Ascending aorta (tissue), 2 donors: ENCODE measurements around the gene SCYL2. TPM values are rescaled to one million over a fixed set of nuclear protein-coding genes. Genes with fewer than 3 reads are reported as not detected.
"Not testable (repeated sequence)": the region's sequence is repeated elsewhere in the genome, so short reads cannot be mapped to it uniquely, and the experiment has no call there.

ENCODE experiments used
- DNase-seq, 2 donors: peaks; one replicate each; pipeline ENCODE4 v3.0.0-alpha.2; 2019; ENCODE audit warnings: low spot score in 2 of 2
- H3K27ac ChIP-seq, 2 donors: fragments of 200-600 bp; sonication (generic); one replicate each; pipeline ENCODE4 v1.5.1; 2016 to 2017; ENCODE audit warnings: mild to moderate bottlenecking in 1 of 2
- H3K27me3 ChIP-seq: fragments of 200-600 bp; sonication (generic); one replicate; pipeline ENCODE4 v1.5.1; 2017
- H3K36me3 ChIP-seq, 2 donors: fragments of 200-600 bp; sonication (generic); one replicate each; pipeline ENCODE4 v1.5.1; 2016
- H3K4me1 ChIP-seq, 2 donors: fragments of 200-600 bp; sonication (generic); one replicate each; pipeline ENCODE4 v1.5.1; 2016 to 2017; ENCODE audit warnings: mild to moderate bottlenecking in 1 of 2
- H3K4me3 ChIP-seq, 2 donors: fragments of 200-600 bp; sonication (generic); one replicate each; pipeline ENCODE4 v1.5.1; 2016 to 2017; ENCODE audit warnings: mild to moderate bottlenecking in 1 of 2
- H3K9me3 ChIP-seq, 2 donors: fragments of 200-600 bp; sonication (generic); one replicate each; pipeline ENCODE4 v1.5.1; 2016
- intact Hi-C: fragments of 100-400 bp; cut with DNase I; formaldehyde crosslinking; loops from one replicate; pipeline ENCODE4 v1.15.1; 2023
- total RNA-seq: library from RNA; depleted of rRNA; stranded (reverse); fragments of >200 nt; gene quantifications from one replicate; pipeline ENCODE4 v1.1.0, GENCODE V29; 2016
- TF ChIP-seq, protein P1 (sequence below), 3 experiments: fragments of 200-600 bp in 2 of 3; fragments of 450-650 bp in 1 of 3; sonication (generic) in 2 of 3; IDR thresholded peaks; one replicate each; pipeline ENCODE4 v1.5.1; 2016 to 2019; ENCODE audit warnings: antibody characterized with exemption in 3 of 3, mild to moderate bottlenecking in 1 of 3, moderate library complexity in 1 of 3

Gene SCYL2
- total RNA-seq, 1 donor from 2014 or later, result 11.6 TPM

DNA sequence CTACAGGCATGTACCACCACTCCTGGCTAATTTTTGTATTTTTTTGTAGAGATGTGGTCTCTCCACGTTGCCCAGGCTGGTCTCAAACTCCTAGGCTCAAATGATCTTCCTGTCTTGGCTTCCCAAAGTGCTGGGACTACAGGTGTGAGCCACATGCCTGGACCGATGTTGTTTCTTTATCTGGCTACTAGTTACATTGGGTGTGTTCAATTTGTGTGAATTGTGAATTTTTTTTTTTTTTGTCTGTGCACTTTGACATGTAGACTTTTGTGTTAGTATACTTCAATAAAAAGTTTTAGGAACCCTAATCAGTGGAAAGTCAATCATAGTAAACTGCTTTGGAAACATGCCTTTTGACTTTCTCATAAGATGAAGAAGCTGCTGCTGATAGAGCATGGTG, 65.9 kb downstream of the SCYL2 start:
- no peak overlapping the region for H3K4me3 ChIP-seq
- H3K4me1 ChIP-seq, result no peaks in the 10 kb centered on the region
- no peaks in the 10 kb centered on the region for H3K9me3 ChIP-seq
- TF ChIP-seq, protein P1, sequence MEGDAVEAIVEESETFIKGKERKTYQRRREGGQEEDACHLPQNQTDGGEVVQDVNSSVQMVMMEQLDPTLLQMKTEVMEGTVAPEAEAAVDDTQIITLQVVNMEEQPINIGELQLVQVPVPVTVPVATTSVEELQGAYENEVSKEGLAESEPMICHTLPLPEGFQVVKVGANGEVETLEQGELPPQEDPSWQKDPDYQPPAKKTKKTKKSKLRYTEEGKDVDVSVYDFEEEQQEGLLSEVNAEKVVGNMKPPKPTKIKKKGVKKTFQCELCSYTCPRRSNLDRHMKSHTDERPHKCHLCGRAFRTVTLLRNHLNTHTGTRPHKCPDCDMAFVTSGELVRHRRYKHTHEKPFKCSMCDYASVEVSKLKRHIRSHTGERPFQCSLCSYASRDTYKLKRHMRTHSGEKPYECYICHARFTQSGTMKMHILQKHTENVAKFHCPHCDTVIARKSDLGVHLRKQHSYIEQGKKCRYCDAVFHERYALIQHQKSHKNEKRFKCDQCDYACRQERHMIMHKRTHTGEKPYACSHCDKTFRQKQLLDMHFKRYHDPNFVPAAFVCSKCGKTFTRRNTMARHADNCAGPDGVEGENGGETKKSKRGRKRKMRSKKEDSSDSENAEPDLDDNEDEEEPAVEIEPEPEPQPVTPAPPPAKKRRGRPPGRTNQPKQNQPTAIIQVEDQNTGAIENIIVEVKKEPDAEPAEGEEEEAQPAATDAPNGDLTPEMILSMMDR (IDR thresholded peaks at IDR 0.05), result no peak
- H3K27ac ChIP-seq, result no peak overlapping the region
- H3K27me3 ChIP-seq, result no peaks in the 10 kb centered on the region
- peaks cover 15 to 62% of the 10 kb centered on the region in 2 donors for H3K36me3 ChIP-seq
- intact Hi-C loops, result no loop called here
- no peak for DNase-seq

DNA sequence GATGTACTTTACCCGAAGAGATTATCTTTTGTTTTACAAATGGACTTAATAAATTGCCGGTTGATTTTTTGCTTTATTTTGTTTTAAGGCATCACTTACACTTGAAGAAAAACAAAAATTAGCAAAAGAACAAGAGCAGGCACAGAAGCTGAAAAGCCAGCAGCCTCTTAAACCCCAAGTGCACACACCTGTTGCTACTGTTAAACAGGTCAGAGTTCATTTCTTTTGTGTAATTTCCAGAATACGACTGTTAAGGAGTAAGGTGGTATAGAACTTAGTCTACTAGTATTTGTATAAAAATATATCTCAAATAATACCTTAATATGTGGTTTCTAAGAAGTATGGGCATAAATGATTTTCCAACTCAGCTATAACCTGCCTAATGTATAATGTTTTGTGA, 70.3 kb downstream of the SCYL2 start:
- peaks cover 13 to 44% of the 10 kb centered on the region in 2 donors for H3K36me3 ChIP-seq
- H3K4me1 ChIP-seq, result no peaks in the 10 kb centered on the region
- no peaks in the 10 kb centered on the region for H3K9me3 ChIP-seq
- H3K4me3 ChIP-seq, result no peak overlapping the region
- no peaks in the 10 kb centered on the region for H3K27me3 ChIP-seq
- TF ChIP-seq, protein P1 (IDR thresholded peaks at IDR 0.05), result no peak
- no peak for DNase-seq
- H3K27ac ChIP-seq, result no peak overlapping the region
- intact Hi-C loops, result no loop called here

DNA sequence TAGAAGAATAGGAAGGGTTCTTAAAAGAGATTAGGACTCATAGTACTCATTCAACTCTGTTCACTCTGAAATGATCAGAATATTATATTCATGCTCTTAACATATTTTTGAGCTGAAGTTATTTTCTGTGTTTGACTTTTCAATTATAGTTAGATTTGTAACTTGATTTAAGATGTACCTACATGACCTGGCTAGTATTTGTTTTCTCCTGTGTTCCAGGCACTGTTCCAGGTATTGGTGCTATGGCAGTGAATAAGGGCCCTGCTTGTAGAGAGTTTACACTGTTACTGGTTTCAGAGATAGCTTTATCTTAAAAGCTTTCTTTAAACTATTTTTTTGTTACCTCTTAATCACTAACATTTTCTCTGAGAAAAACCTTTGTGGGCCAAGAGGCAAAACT, 70.8 kb downstream of the SCYL2 start:
- H3K9me3 ChIP-seq, result no peaks in the 10 kb centered on the region
- intact Hi-C loops, result no loop called here
- no peaks in the 10 kb centered on the region for H3K27me3 ChIP-seq
- no peak overlapping the region for H3K4me3 ChIP-seq
- TF ChIP-seq, protein P1 (IDR thresholded peaks at IDR 0.05), result no peak
- H3K27ac ChIP-seq, result no peak overlapping the region
- no peaks in the 10 kb centered on the region for H3K4me1 ChIP-seq
- DNase-seq, result no peak
- H3K36me3 ChIP-seq, result peaks cover 14 to 44% of the 10 kb centered on the region in 2 donors

DNA sequence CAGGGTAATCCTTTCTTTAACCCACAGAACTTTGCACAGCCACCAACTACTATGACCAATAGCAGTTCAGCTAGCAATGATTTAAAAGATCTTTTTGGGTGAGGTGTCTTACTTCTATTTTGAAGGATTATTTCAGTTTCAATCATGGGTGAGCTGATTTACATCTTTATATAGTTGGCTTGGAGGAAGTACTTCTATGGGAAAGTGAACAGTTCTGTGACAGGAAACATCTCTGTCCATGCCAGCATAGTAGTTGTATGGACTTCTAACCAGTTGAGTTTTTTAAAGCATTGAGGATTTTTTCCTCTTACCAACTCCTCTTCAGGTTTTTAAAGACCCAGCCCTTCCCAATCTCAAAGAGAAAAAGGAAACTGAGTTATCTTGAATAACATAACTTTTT, 72.1 kb downstream of the SCYL2 start:
- Histone ChIP-seq H3K27me3 (no peaks in the 10 kb centered on the region), H3K36me3 (peaks cover 14 to 40% of the 10 kb centered on the region in 2 donors), H3K4me1 (no peaks in the 10 kb centered on the region), H3K27ac (no peak overlapping the region), H3K9me3 (no peaks in the 10 kb centered on the region), H3K4me3 (no peak overlapping the region)
- TF ChIP-seq, protein P1 (IDR thresholded peaks at IDR 0.05), result no peak
- no peak for DNase-seq
- intact Hi-C loops, result no loop called here

DNA sequence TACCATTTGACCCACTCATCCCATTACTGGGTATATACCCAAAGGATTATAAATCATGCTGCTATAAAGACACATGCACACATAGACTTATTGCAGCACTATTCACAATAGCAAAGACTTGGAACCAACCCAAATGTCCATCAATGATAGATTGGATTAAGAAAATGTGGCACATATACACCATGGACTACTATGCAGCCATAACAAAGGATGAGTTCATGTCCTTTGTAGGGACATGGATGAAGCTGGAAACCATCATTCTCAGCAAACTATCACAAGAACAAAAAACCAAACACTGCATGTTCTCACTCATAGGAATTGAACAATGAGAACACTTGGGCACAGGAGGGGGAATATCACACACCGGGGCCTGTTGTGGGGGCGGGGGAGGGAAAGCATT, 75.9 kb downstream of the SCYL2 start:
- intact Hi-C loops, H3K4me1 ChIP-seq, H3K4me3 ChIP-seq, H3K27ac ChIP-seq, DNase-seq, H3K27me3 ChIP-seq, H3K9me3 ChIP-seq: not testable (repeated sequence)
- H3K36me3 ChIP-seq, result peaks cover 14 to 18% of the 10 kb centered on the region in 2 donors

DNA sequence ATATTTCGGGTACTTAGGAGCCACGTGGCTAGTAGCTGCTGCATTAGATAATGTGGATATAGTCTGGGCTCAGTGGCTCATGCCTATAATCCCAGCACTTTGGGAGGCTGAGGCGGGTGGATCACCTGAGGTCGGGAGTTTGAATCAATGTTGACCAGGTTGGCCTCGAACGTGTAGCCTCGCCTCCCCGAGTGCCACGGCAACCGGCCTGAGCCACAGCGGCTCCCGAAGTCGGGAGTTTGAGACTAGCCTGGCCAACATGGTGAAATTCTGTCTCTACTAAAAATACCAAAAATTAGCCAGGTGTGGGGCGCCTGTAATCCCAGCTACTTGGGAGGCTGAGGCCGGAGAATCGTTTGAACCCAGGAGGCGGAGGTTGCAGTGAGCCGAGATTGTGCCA, 77.4 kb downstream of the SCYL2 start:
- H3K27me3 ChIP-seq, intact Hi-C loops: not testable (repeated sequence)

More for the DNA sequence above, 77.4 kb downstream of the SCYL2 start:
- H3K9me3 ChIP-seq, H3K27ac ChIP-seq, H3K4me3 ChIP-seq, H3K36me3 ChIP-seq, DNase-seq, H3K4me1 ChIP-seq: not testable (repeated sequence)
